Measurements from ENCODE around the gene CACNA1B. TPM values are rescaled to one million over a fixed set of nuclear protein-coding genes. Genes with fewer than 3 reads are reported as not detected.

The CACNA1B gene
- total RNA-seq, 2 donors from 2014 or later: 0.26 to 0.99 TPM

- no peaks in the 10 kb centered on the region for H3K9me3 ChIP-seq
- H3K27ac ChIP-seq: no peak overlapping the region
- no peak overlapping the region for H3K4me3 ChIP-seq
- TF ChIP-seq CTCF (IDR thresholded peaks at IDR 0.05) (no peak), POLR2A (IDR thresholded peaks at IDR 0.05) (no peak)
- no peaks in the 10 kb centered on the region for H3K4me1 ChIP-seq
- no peaks in the 10 kb centered on the region for H3K36me3 ChIP-seq (replicated peaks in 1 of 2; ENCODE audit: insufficient read depth in 1 of 2, low read depth in 2 of 2)
- intact Hi-C loops (cut with DNase I): no loop called here
- no peak for DNase-seq
- ATAC-seq: no peak
- no peaks in the 10 kb centered on the region for H3K27me3 ChIP-seq
- WGBS, 2 donors: 55 to 61% methylated on average over 4 to 6 of the region's 6 CpGs
These were observed 240.3 kb downstream of the CACNA1B start for GRCh38 chr9:138117836-138118235.

- no peaks in the 10 kb centered on the region for H3K4me1 ChIP-seq
- WGBS, 2 donors: 69 to 81% methylated on average over 10 to 14 of the region's 14 CpGs
- no peak overlapping the region for H3K27ac ChIP-seq
- no peak overlapping the region for H3K4me3 ChIP-seq
- no peaks in the 10 kb centered on the region for H3K9me3 ChIP-seq
- H3K36me3 ChIP-seq (replicated peaks in 1 of 2; ENCODE audit: insufficient read depth in 1 of 2, low read depth in 2 of 2): no peaks in the 10 kb centered on the region
- DNase-seq (no peak), ATAC-seq (no peak)
- intact Hi-C loops (cut with DNase I): no loop called here
- H3K27me3 ChIP-seq: no peaks in the 10 kb centered on the region
- TF ChIP-seq POLR2A (IDR thresholded peaks at IDR 0.05): no peak
- no peak for TF ChIP-seq CTCF (IDR thresholded peaks at IDR 0.05)
These were observed 241.1 kb downstream of the CACNA1B start for GRCh38 chr9:138118601-138119071.

- intact Hi-C loops (cut with DNase I): no loop called here
- WGBS, 2 donors: 75 to 79% methylated on average over 17 to 22 of the region's 25 CpGs
- no peak for TF ChIP-seq CTCF (IDR thresholded peaks at IDR 0.05)
- no peak for TF ChIP-seq POLR2A (IDR thresholded peaks at IDR 0.05)
- H3K27ac ChIP-seq: no peak overlapping the region
- H3K9me3 ChIP-seq: no peaks in the 10 kb centered on the region
- DNase-seq (no peak), ATAC-seq (no peak)
- H3K4me3 ChIP-seq: no peak overlapping the region
- H3K36me3 ChIP-seq (replicated peaks in 1 of 2; ENCODE audit: insufficient read depth in 1 of 2, low read depth in 2 of 2): no peaks in the 10 kb centered on the region
- H3K27me3 ChIP-seq: no peaks in the 10 kb centered on the region
- no peaks in the 10 kb centered on the region for H3K4me1 ChIP-seq
These were observed 241.8 kb downstream of the CACNA1B start for GRCh38 chr9:138119202-138120027.

- Histone ChIP-seq H3K4me1 (no peaks in the 10 kb centered on the region), H3K4me3 (no peak overlapping the region), H3K9me3 (no peaks in the 10 kb centered on the region), H3K36me3 (replicated peaks in 1 of 2; ENCODE audit: insufficient read depth in 1 of 2, low read depth in 2 of 2) (no peaks in the 10 kb centered on the region), H3K27me3 (no peaks in the 10 kb centered on the region), H3K27ac (no peak overlapping the region)
- intact Hi-C loops (cut with DNase I): no loop called here
- no peak for DNase-seq
- TF ChIP-seq POLR2A (IDR thresholded peaks at IDR 0.05) (no peak), CTCF (IDR thresholded peaks at IDR 0.05) (no peak)
- WGBS, 2 donors: 82 to 89% methylated on average over 10 to 23 of the region's 23 CpGs
- no peak for ATAC-seq
These were observed 242.5 kb downstream of the CACNA1B start for GRCh38 chr9:138120072-138120471.
